Measurements from ENCODE around the gene CEP350.
"Not testable (repeated sequence)": the region's sequence is repeated elsewhere in the genome, so short reads cannot be mapped to it uniquely, and the experiment has no call there.

Gene CEP350

DNA sequence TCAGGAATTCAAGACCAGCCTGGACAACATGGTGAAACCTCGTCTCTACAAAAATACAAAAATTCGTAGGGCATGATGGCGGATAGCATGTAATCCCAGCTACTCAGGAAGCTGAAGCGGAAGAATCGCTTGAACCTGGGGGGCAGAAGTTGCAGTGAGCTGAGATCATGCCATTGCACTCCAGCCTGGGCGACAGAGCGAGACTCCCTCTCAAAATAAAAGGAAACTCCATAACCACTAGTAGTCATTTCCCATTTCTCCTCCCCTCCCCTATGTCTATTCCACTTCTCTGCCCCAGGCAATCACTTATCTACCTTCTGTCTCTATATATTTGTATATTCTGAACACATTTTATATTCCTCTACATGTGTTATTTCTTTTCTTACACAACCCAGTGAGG, 4.0 kb upstream of the CEP350 start:
- DNase-seq (ENCODE audit: low read depth in 2 of 2) = no peak

DNA sequence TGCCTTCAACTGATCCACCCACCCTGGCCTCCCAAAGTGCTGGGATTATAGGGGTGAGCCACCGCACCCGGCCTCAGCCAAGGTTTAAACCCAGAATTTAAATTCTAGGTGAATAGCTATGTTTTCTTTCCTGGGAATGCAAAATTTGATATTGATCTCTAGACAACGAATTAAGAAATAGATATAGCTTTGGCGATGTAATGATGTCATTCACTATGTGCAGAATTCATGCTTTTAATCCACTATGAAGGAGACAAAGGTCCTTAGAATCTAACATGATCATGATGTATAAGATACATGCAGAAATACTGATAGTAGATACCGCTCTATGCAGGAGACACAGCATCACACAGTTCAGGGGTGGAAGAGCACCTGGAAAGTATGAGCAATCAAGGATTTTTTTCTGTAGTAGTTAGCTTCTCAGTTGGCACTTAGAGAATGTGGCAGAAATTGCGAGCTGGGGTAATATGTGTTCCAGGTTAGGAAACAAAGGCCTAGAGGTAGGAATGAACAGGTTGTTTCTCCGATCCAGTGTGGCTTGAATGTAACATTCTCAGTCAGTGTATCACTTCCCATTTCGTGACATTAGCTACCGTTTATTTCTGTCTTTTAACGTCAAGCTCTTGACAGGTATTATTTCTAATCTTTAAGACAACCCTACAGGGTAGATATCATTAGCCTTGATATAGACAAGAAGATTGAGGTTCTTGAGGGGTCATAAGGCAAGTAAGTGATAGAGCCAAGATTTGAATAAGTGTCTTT, 3.0 kb upstream of the CEP350 start:
- no peak for DNase-seq (ENCODE audit: low read depth in 2 of 2)

DNA sequence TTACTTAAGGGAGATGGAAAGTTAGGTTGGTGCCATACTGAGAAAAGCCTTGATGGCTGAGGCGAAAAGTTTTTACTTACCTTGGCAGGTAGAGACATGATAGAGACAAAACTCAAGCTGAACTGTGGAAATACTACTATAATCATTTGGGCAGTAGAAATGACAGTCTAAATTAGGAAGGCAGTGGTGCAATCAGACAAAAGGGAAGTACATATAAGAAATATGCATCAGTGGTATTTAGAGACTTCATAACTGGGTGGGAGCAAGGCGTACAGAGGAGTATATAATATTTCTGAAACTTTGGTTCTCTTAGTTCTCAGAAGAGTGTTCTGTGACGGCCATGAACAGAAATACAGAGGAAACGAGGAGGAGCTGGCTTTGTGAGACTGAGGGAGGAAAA, 2.4 kb upstream of the CEP350 start:
- no peak for DNase-seq (ENCODE audit: low read depth in 2 of 2)

- no peak for DNase-seq (ENCODE audit: low read depth in 2 of 2)
Measured at GRCh38 chr1:179953974-179954492, 577 bp upstream of the CEP350 start.

DNA sequence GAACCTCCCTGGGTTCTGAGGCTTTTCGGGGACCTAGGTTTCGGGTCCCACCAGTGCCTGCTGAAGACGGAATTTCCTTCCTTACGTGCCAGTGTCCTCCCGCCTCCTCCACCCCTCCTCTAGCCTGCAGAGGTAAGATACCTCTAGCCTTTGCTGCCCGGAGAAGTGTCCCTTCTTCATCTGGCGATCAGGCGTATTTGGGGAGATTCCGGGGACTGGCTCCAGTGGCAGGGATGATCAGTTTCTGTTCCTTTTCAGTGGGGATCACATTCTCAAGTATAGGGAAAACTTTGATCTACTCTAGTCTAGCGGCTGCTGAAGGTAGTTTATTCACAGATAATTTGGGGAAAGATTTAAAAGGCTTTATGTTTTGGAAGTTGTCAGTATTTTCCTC, 674 bp downstream of the CEP350 start:
- DNase-seq (ENCODE audit: low read depth in 2 of 2) = no peak

- no peak for DNase-seq (ENCODE audit: low read depth in 2 of 2)
Measured at GRCh38 chr1:179955731-179956130, 1.1 kb downstream of the CEP350 start.

GRCh38 chr1:179958359-179958758, 3.7 kb downstream of the CEP350 start:
- no peak for DNase-seq (ENCODE audit: low read depth in 2 of 2)

GRCh38 chr1:179962168-179962567, 7.6 kb downstream of the CEP350 start:
- DNase-seq (ENCODE audit: low read depth in 2 of 2) = not testable (repeated sequence)

DNA sequence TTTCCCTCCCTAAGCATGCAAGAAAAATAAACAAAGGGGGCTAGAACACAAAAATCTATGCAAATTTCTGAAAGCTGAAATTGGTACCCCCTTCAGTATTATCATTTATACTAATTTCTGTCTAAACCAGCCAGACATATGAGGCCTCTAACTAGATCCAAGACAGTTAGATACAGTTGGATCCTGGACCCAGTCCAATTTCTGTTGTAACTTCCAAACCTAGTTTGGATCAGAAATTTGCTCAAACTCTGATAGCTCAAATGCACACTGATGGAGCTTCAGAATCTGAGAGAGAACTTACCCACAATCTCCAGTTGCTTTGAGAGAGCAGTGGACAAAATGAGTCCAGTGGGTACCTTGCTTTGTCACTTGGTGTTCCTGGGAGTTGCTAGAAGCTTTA, 11.9 kb downstream of the CEP350 start:
- DNase-seq (ENCODE audit: low read depth in 2 of 2) = no peak

DNA sequence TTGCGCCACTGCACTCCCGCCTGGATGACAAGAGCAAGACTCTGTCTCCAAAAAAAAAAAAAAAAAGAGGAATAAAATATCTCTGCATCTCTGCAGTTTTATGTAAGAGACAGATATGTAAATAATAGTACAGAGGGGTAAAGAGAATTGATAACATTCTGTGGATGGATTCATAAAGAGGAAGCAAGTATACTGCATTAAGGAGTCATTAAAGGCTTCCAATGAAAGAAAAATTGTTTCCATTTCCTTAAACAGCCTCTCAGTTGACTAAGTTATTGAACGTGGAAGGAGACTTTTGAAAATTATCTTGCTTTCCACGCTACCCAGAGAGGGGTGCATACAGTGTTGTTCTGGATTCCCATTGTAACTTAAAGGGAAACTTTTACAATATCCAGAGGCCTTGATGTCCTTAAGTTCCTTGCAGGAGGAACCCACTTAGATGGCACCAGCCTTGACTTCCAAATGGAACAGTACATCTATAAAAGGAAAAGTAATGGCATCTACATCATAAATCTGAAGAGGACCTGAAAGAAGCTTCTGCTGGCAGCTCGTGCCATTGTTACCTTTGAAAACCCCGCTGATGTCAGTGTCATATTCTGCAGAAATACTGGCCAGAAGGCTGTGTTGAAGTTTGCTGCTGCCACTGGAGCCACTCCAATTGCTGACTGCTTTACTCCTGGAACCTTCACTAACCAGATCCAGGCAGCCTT, 13.8 kb downstream of the CEP350 start:
- DNase-seq (ENCODE audit: low read depth in 2 of 2) = no peak

GRCh38 chr1:179968994-179969919, 14.6 kb downstream of the CEP350 start:
- DNase-seq (ENCODE audit: low read depth in 2 of 2) = no peak

GRCh38 chr1:179969962-179970361, 15.4 kb downstream of the CEP350 start:
- no peak for DNase-seq (ENCODE audit: low read depth in 2 of 2)

DNA sequence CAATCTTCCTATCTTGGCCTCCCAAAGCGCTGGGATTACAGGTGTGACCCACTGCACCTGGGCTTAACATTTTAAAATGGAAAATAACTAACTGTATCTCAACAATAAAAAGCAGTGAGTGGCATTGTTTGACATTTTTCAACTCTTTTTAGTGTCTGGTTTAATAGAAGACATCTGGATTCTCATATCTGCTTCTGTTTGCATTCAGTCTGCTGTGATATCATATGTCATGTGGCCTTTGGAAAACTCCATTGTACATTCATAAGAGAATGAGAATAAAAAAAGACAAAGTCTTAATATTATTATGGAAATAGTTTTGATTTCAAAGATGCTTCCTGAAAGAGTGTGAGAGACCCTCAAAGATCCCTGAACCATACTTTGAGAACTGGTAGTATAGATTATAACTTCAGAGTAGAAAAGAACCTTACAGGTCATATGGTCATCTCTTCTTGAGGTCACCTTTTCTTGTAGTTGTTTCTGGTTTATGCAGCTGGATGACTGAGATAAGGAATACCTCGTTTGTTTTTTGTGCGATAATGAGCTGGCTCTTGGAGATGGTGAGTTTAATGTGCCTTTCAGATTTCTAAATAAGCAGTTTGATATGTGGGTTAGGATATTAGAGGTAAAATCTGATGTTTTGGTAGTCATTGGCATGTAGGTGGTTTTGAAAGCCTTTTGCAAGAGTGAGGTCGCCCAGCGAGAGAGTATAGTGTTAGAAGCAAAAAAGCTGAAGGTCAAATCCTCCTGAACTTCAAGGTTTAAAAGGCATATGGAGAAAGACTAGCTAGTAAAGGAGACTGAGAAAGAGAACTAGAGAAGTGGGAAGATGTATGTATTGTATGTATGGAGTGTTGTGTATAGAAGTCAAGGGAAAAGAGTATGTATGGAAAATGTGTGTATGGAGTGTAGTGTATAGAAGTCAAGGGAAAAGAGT, 17.2 kb downstream of the CEP350 start:
- DNase-seq (ENCODE audit: low read depth in 2 of 2) = no peak

DNA sequence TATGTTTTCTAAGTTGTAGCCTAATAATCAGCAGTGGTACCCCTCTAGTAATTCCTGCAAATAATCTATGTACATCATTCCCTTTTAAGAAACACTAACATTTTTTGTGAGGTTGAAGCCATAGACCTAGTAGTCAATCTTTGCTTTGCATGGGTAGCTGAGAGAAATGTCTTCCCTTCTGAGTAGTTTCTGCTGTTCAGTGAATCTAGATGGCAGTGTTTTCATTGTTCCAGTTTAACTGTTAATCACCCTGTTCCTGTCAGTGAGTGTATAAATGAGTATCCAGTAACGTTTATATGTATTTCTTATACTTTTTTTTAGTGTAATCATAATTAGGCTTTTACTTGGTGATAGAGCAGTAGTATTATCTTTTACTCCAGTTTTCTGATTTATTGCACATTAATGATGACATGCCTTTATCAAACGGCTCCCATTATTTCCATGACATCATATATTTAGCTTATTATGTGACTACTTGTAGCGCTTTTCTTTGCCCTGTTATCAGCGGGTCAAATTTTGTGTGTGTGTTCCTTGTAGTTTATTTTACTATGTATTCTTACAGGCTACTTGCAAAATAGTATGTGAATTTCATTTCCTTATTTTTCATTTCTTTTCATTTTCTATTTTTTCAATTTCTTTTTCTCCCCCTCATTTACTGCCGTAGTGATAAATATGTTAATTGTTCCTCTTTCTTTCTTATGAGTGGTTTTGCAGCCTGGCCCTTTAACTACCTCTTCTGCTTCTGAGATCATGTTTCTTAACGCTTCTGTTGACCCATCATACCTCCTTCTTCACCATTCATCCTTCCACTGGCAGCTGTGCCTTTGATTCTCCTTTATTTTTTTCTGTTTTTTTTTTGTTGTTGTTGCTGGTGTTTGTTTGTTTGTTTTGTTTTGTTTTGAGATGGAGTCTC, 18.8 kb downstream of the CEP350 start:
- no peak for DNase-seq (ENCODE audit: low read depth in 2 of 2)

- no peak for DNase-seq (ENCODE audit: low read depth in 2 of 2)
Measured at GRCh38 chr1:179976970-179977651, 22.5 kb downstream of the CEP350 start.

GRCh38 chr1:179978199-179979079, 23.8 kb downstream of the CEP350 start:
- DNase-seq (ENCODE audit: low read depth in 2 of 2) = no peak

- DNase-seq (ENCODE audit: low read depth in 2 of 2) = no peak
Measured at GRCh38 chr1:179984101-179984500, 29.5 kb downstream of the CEP350 start.

DNA sequence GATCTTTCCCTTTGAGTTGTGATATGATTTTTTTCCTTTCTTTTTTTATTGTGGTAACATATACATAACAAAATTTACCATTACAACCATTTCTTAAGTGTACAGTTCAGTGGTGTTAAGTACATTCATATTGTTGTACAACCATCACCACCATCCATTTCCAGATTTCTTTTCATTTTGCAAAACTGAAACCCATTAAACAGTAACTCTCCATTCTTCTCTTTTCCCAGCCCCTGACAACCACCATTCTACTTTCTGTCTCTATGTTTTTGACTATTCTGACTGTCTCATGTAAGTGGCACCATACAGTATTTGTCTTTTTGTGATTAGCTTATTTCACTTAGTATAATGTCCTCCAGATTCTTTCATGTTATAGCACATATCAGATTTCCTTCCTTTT, 30.3 kb downstream of the CEP350 start:
- DNase-seq (ENCODE audit: low read depth in 2 of 2) = no peak

Measured in stimulated activated CD4-positive, alpha-beta T cell treated with anti-CD3 and anti-CD28 coated beads, Interleukin-1b, Interleukin-23, amount 100 ng/mL, for 1 hour (primary cell).